HG03045 (cell line): ENCODE measurements around the gene TCERG1L.

Experiments used
- ATAC-seq: cut with Tn5 transposase; IDR thresholded peaks from one replicate; pipeline ENCODE4 v1.9.1; 2021; ENCODE audit warnings: mild to moderate bottlenecking, moderate library complexity; ENCODE audit not compliant: unreplicated experiment

Gene TCERG1L

GRCh38 chr10:131231323-131231964, 80.1 kb downstream of the TCERG1L start:
- ATAC-seq = no peak

GRCh38 chr10:131230641-131231322, 80.7 kb downstream of the TCERG1L start:
- no peak for ATAC-seq

- no peak for ATAC-seq
Observed at GRCh38 chr10:131230166-131230565, 81.4 kb downstream of the TCERG1L start.

DNA sequence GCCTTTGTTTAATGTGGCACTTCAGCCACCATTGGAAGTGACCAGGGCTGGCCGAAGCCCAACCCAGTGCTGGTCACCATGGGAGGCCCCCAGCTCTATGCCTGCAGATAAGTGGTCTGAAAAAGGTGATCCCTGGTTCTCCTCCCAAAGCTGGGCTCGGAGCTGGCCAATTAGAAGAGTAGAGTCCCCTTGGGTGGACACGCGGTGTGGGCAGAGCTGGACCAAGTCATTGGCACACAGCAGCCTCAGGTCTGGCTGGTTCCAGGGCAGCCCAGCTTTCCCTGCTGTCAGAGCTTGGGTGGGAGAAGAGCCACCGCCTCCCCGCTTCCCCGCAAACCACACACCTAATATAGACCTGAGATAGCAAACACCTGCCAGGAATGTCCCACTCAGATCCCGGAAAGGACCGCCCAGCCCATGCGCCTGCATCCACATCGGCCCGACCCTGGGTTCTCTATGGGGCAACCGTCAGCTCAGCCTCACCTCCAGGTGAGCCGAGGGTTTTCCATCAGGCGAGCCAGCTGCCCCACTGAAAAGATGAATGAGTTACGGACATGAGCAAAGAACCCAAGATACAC, 84.3 kb downstream of the TCERG1L start:
- ATAC-seq = no peak

DNA sequence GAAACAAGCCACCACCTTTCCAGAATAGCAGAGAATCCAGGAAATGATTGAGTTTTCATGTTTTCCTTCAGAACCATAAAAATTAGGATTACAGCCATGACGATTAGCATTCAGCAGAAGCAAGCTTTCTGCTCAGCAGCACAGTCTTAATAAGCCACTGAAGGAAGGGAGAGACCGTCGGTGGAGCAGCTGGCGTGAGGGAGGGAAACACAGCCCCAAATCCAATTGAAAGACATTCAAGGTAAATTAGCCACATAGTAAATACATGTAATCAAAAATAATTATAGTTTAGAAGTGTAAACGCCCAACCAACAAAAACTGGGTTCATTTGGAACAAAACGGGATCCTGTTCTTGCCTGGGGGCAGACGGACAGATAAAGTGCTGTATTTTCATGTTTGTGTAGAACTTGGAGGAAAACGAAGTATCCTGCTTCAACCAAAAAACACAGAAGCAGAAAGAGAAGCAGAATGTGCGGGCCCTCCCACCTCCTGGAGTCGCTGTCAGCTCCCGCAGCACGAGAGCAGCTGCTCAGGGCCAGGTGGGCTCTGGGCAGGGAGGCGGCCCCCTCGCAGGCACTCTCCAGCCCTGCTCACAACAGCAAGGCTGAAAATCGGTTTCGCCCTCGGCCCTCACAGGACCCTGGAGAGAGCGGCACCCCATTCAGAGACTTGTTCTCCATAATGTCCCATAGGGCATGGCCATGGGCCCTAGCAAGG, 84.9 kb downstream of the TCERG1L start:
- no peak for ATAC-seq

DNA sequence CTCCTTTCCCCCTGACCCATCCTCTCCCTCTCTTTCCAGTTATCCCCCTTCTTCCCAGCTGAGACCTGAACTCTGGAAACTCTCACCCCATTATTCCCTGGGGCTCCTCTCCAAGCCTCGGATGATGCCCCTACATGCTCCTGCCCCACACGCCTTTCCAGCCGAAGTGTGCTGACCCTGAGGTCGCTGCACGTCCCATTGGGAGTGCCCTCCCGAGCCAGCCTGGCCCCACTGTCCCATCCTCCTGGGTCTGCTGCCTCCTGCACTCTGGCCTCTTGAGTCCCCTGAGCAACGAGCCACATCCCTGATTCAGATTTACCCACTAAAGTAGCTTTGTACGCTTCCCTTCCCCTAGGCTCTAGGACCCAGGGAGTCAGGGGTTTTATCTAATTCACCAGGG, 87.4 kb downstream of the TCERG1L start:
- no peak for ATAC-seq

GRCh38 chr10:131223422-131223821, 88.1 kb downstream of the TCERG1L start:
- no peak for ATAC-seq

DNA sequence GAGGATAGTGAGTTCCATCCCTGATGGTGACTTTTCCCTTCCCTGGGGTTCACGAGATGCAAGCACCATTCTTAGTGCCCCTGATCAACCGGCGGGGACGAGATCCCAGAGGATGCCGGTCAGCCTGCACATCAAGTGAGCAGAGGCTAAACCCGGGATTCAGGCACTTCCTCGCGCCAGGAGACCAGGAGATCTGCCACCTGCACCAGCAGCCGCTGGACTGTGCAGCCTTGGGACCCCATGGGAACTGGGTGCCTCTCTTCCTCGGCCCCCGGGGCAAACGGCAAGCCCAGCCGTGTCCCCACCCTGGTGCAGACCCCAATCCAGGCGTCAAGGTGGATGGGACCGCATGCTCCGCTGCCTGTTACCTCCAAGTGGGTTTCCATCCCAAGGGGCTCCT, 88.5 kb downstream of the TCERG1L start:
- ATAC-seq = no peak

GRCh38 chr10:131221632-131222277, 89.8 kb downstream of the TCERG1L start:
- ATAC-seq = no peak

- ATAC-seq = no peak
Observed at GRCh38 chr10:131220601-131221171, 90.8 kb downstream of the TCERG1L start.

GRCh38 chr10:131219955-131220489, 91.5 kb downstream of the TCERG1L start:
- ATAC-seq = no peak

GRCh38 chr10:131219584-131219886, 92.0 kb downstream of the TCERG1L start:
- ATAC-seq = no peak

DNA sequence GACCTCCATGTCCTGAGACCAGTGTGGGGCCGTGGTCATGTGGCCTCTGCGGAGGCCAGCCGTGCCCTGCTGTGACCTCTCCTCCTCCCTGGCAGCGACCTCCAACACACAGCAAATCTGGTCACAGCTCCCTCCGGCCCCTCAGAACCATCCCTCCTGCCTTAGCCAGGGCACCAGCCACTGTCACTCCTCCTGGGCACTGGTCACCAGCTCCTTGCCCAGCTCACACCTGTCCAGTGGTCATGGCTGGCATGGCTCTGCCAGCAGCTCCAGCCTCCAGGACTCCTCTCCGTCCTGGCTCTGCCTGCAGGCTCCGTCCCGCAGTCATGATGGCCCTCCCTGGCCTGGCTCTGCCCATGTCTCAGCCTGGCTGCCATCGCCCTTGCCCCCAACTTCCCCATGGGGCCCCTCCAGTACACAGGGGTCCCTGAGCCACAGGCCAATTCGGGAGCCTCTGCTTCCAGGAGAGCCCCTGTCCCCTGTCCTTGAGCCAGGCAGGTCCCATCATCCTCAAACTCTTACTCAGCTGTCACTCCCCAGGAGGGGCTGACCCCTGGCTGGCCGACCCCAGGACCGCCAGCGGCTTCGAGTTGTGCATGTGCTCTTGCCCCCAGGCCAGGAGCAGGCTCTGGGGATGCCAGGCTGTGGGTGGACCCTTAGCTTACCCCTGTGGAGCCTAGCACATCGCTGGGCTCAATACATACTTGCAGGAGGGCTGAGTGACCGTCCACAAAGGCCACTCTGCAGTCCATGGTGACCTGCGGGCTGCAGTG, 92.5 kb downstream of the TCERG1L start:
- no peak for ATAC-seq

DNA sequence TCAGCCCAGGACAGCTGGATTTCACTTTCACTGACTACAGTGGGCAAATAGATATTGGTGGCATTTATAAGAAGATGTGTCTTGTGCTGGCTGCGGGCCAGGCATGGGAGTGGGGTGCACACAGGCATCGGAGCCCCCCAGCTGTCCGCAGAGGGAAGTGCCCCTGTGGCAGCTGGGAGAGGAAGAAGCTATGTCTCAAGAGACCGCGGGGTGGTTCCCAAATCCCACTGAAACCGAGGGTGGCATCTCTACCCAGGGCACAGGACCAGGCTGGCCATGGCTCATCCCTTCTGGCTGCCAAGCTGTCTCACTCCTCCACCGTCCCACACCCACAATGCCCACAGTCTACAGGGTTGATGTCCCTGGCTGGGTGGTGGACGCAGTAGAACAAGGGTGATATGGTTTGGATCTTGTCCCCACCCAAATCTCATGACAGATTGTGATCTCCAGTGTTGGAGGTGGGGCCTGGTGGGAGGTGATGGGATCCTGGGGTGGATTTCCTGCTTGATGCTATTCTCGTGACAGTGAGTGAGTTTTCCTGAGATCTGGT, 94.8 kb downstream of the TCERG1L start:
- ATAC-seq = no peak

DNA sequence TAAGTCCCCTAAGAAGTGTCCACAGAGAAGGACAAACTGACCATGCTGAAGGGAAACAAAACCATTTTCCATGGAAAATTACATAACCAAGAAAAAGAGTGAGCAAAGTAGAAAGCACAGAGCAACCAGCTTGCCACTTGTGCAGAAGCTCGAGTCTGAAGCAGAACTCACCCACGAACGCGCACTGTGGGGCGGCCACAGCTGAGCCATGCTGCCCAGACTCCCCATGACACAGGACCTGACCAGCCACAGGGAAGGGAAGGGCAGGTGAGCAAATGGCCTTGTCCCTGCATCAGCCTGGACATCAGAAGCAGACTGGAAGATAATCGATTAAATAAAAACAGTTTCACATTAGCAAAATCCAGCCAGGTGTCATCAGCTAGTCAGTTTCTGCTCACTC, 95.7 kb downstream of the TCERG1L start:
- ATAC-seq = no peak

GRCh38 chr10:131214521-131215244, 96.8 kb downstream of the TCERG1L start:
- no peak for ATAC-seq

- no peak for ATAC-seq
Observed at GRCh38 chr10:131213741-131214505, 97.6 kb downstream of the TCERG1L start.

DNA sequence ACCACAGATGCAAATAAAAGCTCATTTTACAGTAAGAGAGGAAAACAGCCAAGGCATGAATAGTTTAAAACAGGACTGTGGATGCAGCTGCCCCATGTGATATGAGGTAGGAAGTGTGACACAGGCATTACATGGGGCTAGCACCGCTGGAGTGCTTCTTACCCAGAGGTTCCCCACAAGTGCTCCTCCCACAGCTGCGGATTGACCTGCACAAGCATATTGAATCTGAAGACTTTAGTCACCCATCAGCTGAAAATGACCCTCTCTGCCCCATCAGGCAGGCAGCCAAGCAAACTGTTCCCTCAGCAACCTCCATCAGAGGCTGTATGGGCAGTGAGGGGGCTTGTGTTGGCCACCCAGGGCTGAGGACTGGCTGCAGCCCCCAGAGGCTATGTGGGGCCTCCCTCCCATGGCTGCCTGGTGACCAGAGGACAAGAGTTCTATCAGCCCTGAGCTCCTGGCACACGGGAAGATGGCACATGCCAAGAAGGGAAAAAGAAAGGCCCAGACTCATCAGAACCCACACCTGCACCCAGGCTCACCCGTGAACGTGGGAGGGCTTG, 98.7 kb downstream of the TCERG1L start:
- no peak for ATAC-seq
